NCI-H748 treated with DMSO at 0.1 percent for 48 hours (cell line): ENCODE data around the gene EIF4A3.
A peak's percentile ranks its signal among the peaks of the same experiment; 100 is the strongest.

Source experiments
- DNase-seq: peaks from one replicate; lab custom pipeline; 2025; lab: John Stamatoyannopoulos, UW

EIF4A3 gene

GRCh38 chr17:80111702-80112470 lies 35.0 kb downstream of the EIF4A3 start:
- no peak for DNase-seq

- DNase-seq: no peak
Measured at GRCh38 chr17:80110927-80111701, 35.8 kb downstream of the EIF4A3 start.

GRCh38 chr17:80110447-80110812 lies 36.5 kb downstream of the EIF4A3 start:
- DNase-seq: no peak

GRCh38 chr17:80109713-80110446 lies 37.0 kb downstream of the EIF4A3 start:
- no peak for DNase-seq

GRCh38 chr17:80109066-80109660 lies 37.8 kb downstream of the EIF4A3 start:
- DNase-seq: no peak

- no peak for DNase-seq
Measured at GRCh38 chr17:80108036-80108971, 38.6 kb downstream of the EIF4A3 start.

GRCh38 chr17:80107231-80108021 lies 39.5 kb downstream of the EIF4A3 start:
- no peak for DNase-seq

- no peak for DNase-seq
Measured at GRCh38 chr17:80106751-80107150, 40.2 kb downstream of the EIF4A3 start.

- DNase-seq: no peak
Measured at GRCh38 chr17:80106176-80106575, 40.8 kb downstream of the EIF4A3 start.

GRCh38 chr17:80105762-80106161 lies 41.2 kb downstream of the EIF4A3 start:
- DNase-seq: no peak

- DNase-seq: no peak
Measured at GRCh38 chr17:80104956-80105375, 42.0 kb downstream of the EIF4A3 start.

- DNase-seq: no peak
Measured at GRCh38 chr17:80104321-80104955, 42.5 kb downstream of the EIF4A3 start.

GRCh38 chr17:80103449-80104085 lies 43.4 kb downstream of the EIF4A3 start:
- DNase-seq: no peak

GRCh38 chr17:80102664-80103448 lies 44.1 kb downstream of the EIF4A3 start:
- no peak for DNase-seq

GRCh38 chr17:80101946-80102663 lies 44.8 kb downstream of the EIF4A3 start:
- DNase-seq: no peak

- DNase-seq: peak; percentile 45
Measured at GRCh38 chr17:80101011-80101945, 45.6 kb downstream of the EIF4A3 start, which contains the start of gene GAA. Gene GAA (plus strand): TSS chr17:80101581. CDS start chr17:80104587, 3,006 bp downstream.

GRCh38 chr17:80100035-80100323 lies 46.9 kb downstream of the EIF4A3 start:
- no peak for DNase-seq
